CD1c-positive myeloid dendritic cell (primary cell): ENCODE data around the gene ALAS1.
A peak's percentile ranks its signal among the peaks of the same experiment; 100 is the strongest.

Experiments
- DNase-seq: peaks from one replicate; pipeline ENCODE4 v3.0.0-alpha.2; 2016; ENCODE audit errors: extremely low spot score

The ALAS1 gene

DNA sequence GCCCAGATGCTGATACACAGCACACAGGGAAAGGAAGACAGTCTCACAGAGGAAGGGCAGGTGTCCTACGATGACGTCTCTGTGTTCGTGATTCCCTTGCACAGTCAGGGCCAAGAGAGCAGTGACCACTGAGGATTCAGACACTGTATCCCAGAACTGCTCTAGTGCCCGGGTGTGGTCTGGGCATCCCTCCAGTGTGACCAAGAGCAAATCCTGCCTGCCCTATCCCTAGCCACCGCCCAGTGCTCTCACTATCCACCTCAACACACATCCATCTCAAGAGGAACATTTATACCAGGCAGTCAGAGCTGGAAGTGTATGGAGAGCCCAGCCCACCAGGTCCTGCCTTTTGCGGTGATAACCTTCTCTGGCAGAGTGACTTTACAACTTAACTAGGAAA lies 51.7 kb downstream of the ALAS1 start:
- no peak for DNase-seq

DNA sequence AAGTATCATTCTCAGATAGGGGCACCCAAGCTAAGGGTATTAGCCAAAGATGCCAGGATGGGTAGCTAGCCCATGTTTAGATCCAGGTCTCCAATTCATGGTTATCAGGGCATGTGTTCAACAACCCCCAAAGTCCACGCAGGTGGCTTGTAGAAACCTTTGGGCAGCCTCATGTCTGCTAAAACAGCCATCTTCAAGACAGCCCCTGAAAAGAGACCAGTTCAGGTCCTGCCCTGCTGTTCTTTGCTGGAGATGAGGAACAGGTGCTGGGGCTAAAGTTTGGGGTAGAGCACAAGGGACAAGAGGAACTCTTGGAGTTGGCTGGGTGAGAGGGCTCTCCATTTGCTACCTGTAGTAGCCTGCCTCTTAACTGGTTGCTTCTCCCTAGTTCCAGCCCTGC lies 52.2 kb downstream of the ALAS1 start:
- no peak for DNase-seq

DNA sequence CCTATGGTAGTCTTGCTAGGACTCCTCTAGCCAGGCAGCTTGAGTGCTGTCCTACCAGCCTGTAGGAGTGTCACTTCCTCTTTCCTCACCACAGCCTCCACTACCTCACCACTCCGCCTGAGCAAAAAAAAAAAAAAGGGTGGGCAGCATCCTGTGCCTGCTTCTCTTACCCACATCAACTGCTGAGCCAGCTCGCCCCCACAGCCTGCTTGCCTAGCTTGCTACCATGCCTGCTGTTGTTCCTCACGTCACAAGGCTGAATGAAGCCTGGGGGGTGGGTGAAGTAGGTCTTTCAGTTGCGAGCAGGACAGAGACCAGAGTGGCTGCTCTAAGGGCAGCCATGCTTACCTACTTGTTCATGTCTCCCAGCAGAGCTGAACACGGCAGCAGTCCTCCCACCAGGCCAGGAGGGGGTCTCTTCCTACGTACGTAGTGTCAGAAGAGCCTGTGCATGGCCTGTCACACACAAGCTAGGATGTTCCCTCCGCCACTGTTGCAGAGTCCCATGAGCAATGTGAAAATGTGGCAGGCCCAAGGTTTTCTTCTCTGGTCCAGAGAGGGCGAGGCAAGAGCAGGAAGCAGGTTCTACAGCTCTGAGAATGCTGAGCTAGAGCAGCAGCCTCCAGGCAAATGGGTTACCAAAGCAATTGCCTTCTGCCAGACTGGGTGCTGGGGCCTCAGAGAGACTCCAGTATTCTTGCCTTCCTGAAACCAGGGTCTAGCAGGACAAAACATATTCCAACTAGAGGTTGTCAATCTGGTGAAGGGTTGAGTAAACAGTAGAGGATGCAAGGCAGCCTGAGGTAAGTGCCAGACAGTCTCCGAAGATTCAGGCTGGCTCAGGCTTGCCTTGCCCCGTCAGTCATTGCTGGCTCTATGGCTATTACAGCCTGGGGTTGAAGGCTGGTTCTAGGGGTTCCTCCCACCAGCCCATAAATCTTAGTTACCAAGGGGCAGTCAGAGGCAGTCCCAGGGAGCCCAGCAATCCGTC lies 55.6 kb downstream of the ALAS1 start:
- peak; percentile 96 for DNase-seq

GRCh38 chr3:52254608-52255007 lies 56.6 kb downstream of the ALAS1 start:
- DNase-seq = no peak

DNA sequence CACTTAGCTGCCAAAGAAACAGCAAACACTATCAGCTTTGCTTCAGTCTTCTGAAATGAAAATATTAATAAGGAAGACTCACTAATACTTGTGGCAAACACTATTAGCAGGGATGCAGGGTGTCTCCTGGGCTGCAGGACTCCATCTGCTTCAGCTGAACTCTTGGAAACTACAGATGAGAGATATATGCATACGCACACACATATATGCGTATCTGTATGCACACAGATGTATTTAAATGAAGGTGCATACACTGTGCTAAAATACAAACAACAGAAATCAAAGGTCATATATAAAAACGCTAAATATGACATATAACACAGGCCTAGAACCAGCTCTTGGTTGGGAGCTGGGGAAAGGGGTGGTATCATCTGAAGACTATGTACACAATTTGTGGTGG lies 58.2 kb downstream of the ALAS1 start:
- no peak for DNase-seq

- DNase-seq = no peak
Measured at GRCh38 chr3:52256622-52257021, 58.7 kb downstream of the ALAS1 start.

DNA sequence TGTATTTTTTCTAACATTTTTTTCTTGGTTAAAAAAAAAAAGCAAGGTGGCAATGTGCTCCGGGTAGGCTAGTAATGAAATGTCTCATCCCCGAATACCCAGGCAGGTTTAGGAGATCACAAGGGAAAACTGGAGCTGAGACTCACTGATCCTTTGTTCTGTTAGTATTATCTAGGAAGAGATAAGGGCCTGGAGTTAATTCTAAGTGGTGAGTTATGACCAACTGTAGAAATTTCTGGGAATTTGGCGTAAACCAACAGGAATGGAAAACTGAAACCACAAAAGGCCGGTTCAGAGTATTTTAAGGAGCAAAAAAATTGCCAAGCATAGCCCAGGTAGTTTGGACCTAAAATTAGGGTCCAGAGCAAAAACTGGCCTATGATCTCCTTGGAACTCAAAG lies 60.0 kb downstream of the ALAS1 start:
- DNase-seq = no peak

- DNase-seq = no peak
Measured at GRCh38 chr3:52259035-52259434, 61.1 kb downstream of the ALAS1 start.

- DNase-seq = no peak
Measured at GRCh38 chr3:52259448-52259847, 61.5 kb downstream of the ALAS1 start.

GRCh38 chr3:52262447-52262846 lies 64.5 kb downstream of the ALAS1 start:
- DNase-seq = no peak
